Prostate gland (tissue), 2 donors: ENCODE results near the gene BTBD3. TPM values are rescaled to one million over a fixed set of nuclear protein-coding genes. Genes with fewer than 3 reads are reported as not detected.

Source experiments
- DNase-seq: peaks from one replicate; pipeline ENCODE4 v3.0.0-alpha.2; 2019; ENCODE audit warnings: low spot score
- H3K27ac ChIP-seq, 2 donors: fragments of 200-600 bp; sonication (generic); 2 replicates each; pipeline ENCODE4 v1.5.1; 2017 to 2019
- H3K27me3 ChIP-seq: fragments of 200-600 bp; sonication (generic); replicated peaks from 2 replicates; pipeline ENCODE4 v1.5.1; 2019; ENCODE audit not compliant: insufficient read depth
- H3K36me3 ChIP-seq, 2 donors: fragments of 200-600 bp; sonication (generic); 1 replicate in 1 of 2; 2 replicates in 1 of 2; pipeline versions ENCODE4 v1.5.1 to v1.8.1; 2017 to 2019
- H3K4me1 ChIP-seq: fragments of 200-600 bp; sonication (generic); replicated peaks from 2 replicates; pipeline ENCODE4 v1.5.1; 2019
- H3K4me3 ChIP-seq, 2 donors: fragments of 200-600 bp; sonication (generic); 2 replicates each; pipeline ENCODE4 v1.5.1; 2017 to 2019
- H3K9me3 ChIP-seq: fragments of 200-600 bp; sonication (generic); 2 replicates; pipeline ENCODE4 v1.5.1; 2017
- CTCF ChIP-seq, 4 experiments: fragments of 200-600 bp in 2 of 4; fragments of 450-650 bp in 2 of 4; sonication (generic) in 2 of 4; IDR thresholded peaks; 1 replicate in 3 of 4; 2 replicates in 1 of 4; pipeline ENCODE4 v1.5.1; 2016 to 2019; ENCODE audit warnings: antibody characterized with exemption in 4 of 4, mild to moderate bottlenecking in 2 of 4, moderate library complexity in 2 of 4
- POLR2A ChIP-seq: fragments of 450-650 bp; IDR thresholded peaks from one replicate; pipeline ENCODE4 v1.6.1; 2016; ENCODE audit warnings: antibody characterized with exemption, mild to moderate bottlenecking
- POLR2AphosphoS5 ChIP-seq: sonication (generic); formaldehyde crosslinking; IDR thresholded peaks from one replicate; pipeline ENCODE4 v1.6.1; 2017; ENCODE audit warnings: antibody characterized with exemption
- WGBS: methylation state at CpG from one replicate; pipeline ENCODE4 v1.1.5; 2018; 5-methylcytosine and 5-hydroxymethylcytosine counted together
- intact Hi-C: fragments of 100-400 bp; cut with DNase I; formaldehyde crosslinking; loops from one replicate; pipeline ENCODE4 v1.14.2; 2022
- total RNA-seq, 2 donors: library from RNA; depleted of rRNA; stranded (reverse); fragments of >200 nt; gene quantifications; one replicate each; pipeline ENCODE4 v1.1.0, GENCODE V29; 2016

BTBD3 gene
- total RNA-seq, 2 donors from 2014 or later: 36.2 to 84.9 TPM

GRCh38 chr20:11912659-11913415, 4.9 kb upstream of the BTBD3 start:
- Histone ChIP-seq H3K36me3 (no peaks in the 10 kb centered on the region), H3K27ac (peak overlapping the region; percentile 5 to 54), H3K4me1 (peaks cover 5% of the 10 kb centered on the region)

GRCh38 chr20:11918391-11918845, 725 bp downstream of the BTBD3 start:
- DNase-seq: no peak
- intact Hi-C loops: no loop called here
- 8% methylated on average over 5 of the region's 5 CpGs for WGBS
- H3K4me1 ChIP-seq: no peaks in the 10 kb centered on the region
- H3K9me3 ChIP-seq: no peaks in the 10 kb centered on the region
- no peak for TF ChIP-seq CTCF (IDR thresholded peaks at IDR 0.05)
- no peak for TF ChIP-seq POLR2A
- TF ChIP-seq POLR2AphosphoS5: no peak
- H3K27ac ChIP-seq: peak overlapping the region; percentile 46 to 62
- H3K27me3 ChIP-seq: no peaks in the 10 kb centered on the region
- H3K36me3 ChIP-seq: peaks cover 0 to 5% of the 10 kb centered on the region in 2 donors
- H3K4me3 ChIP-seq: peak overlapping the region; percentile 5 to 23

More at GRCh38 chr20:11912659-11913415, 4.9 kb upstream of the BTBD3 start:
- H3K4me3 ChIP-seq: no peak overlapping the region
- TF ChIP-seq CTCF (IDR thresholded peaks at IDR 0.05) (no peak), POLR2A (no peak), POLR2AphosphoS5 (peak; percentile 71)
- 55% methylated on average over 4 of the region's 4 CpGs for WGBS
- intact Hi-C loops: no loop called here
- DNase-seq: no peak
- H3K9me3 ChIP-seq: no peaks in the 10 kb centered on the region
- no peaks in the 10 kb centered on the region for H3K27me3 ChIP-seq

- Histone ChIP-seq H3K27me3 (no peaks in the 10 kb centered on the region), H3K9me3 (no peaks in the 10 kb centered on the region), H3K36me3 (peaks cover 0 to 6% of the 10 kb centered on the region in 2 donors), H3K4me1 (no peaks in the 10 kb centered on the region), H3K4me3 (peak overlapping the region; percentile 5 to 23), H3K27ac (peak overlapping the region; percentile 3 to 46)
- WGBS: 11% methylated on average over 8 of the region's 8 CpGs
- no peak for TF ChIP-seq POLR2A
- no peak for TF ChIP-seq POLR2AphosphoS5
- no peak for TF ChIP-seq CTCF (IDR thresholded peaks at IDR 0.05)
- DNase-seq: peak; percentile 45
- intact Hi-C loops: no loop called here
Measured at GRCh38 chr20:11918981-11919380, 1.3 kb downstream of the BTBD3 start.

GRCh38 chr20:11919581-11919980, 1.9 kb downstream of the BTBD3 start:
- H3K36me3 ChIP-seq: peaks cover 0 to 6% of the 10 kb centered on the region in 2 donors
- DNase-seq: no peak
- H3K27me3 ChIP-seq: no peaks in the 10 kb centered on the region
- TF ChIP-seq POLR2AphosphoS5: no peak
- no peak for TF ChIP-seq CTCF (IDR thresholded peaks at IDR 0.05)
- TF ChIP-seq POLR2A: no peak
- H3K4me3 ChIP-seq: peak overlapping the region; percentile 5 to 23
- no peaks in the 10 kb centered on the region for H3K9me3 ChIP-seq
- H3K4me1 ChIP-seq: no peaks in the 10 kb centered on the region
- H3K27ac ChIP-seq: peak overlapping the region in 1 of 2 donors; percentile 46
- 19% methylated on average over 8 of the region's 8 CpGs for WGBS
- intact Hi-C loops: no loop called here

- H3K4me3 ChIP-seq: peak overlapping the region in 1 of 2 donors; percentile 23
Measured at GRCh38 chr20:11920083-11920482, 2.4 kb downstream of the BTBD3 start.

More at GRCh38 chr20:11920083-11920482, 2.4 kb downstream of the BTBD3 start:
- intact Hi-C loops: loop anchor here (10.0 kb wide), 1 partner anchor 245 kb away; no protein-coding TSS in a partner anchor
- TF ChIP-seq POLR2AphosphoS5 (no peak), POLR2A (no peak), CTCF (IDR thresholded peaks at IDR 0.05) (no peak)
- Histone ChIP-seq H3K4me1 (peaks cover 2% of the 10 kb centered on the region), H3K9me3 (no peaks in the 10 kb centered on the region), H3K27me3 (no peaks in the 10 kb centered on the region), H3K27ac (no peak overlapping the region), H3K36me3 (peaks cover 0 to 6% of the 10 kb centered on the region in 2 donors)
- DNase-seq: no peak
- WGBS: 53% methylated on average over 1 of the region's 1 CpG
